Gastrocnemius medialis (tissue), 4 donors: ENCODE measurements around the gene TMEM150B.

Experiments used
- CTCF ChIP-seq, 5 experiments: fragments of 450-650 bp in 3 of 5; fragments of 200-600 bp in 2 of 5; sonication (generic) in 2 of 5; IDR thresholded peaks in 4 of 5; conservative IDR thresholded peaks in 1 of 5; 1 replicate in 4 of 5; 2 replicates in 1 of 5; pipeline ENCODE4 v1.5.1; 2016 to 2019; ENCODE audit warnings: antibody characterized with exemption in 5 of 5, mild to moderate bottlenecking in 3 of 5, moderate library complexity in 3 of 5
- POLR2A ChIP-seq, 2 donors: fragments of 450-650 bp; IDR thresholded peaks; one replicate each; pipeline ENCODE4 v1.6.1; 2017; ENCODE audit warnings: antibody characterized with exemption in 2 of 2, mild to moderate bottlenecking in 2 of 2, moderate library complexity in 2 of 2

- TF ChIP-seq CTCF (IDR thresholded peaks at IDR 0.05 in 4 of 5, conservative IDR thresholded peaks at IDR 0.05 in 1 of 5) (no peak), POLR2A (IDR thresholded peaks at IDR 0.05) (no peak)
Measured at GRCh38 chr19:55373306-55373992, 48.3 kb upstream of the TMEM150B start.
